Peyer's patch (tissue), 4 donors: ENCODE data around the gene PRKCA.

Source experiments
- POLR2A ChIP-seq, 2 donors: fragments of 450-650 bp; IDR thresholded peaks; one replicate each; pipeline ENCODE4 v1.5.1; 2017; ENCODE audit warnings: antibody characterized with exemption in 2 of 2, mild to moderate bottlenecking in 2 of 2, moderate library complexity in 2 of 2
- TF ChIP-seq, protein P1 (sequence below), 6 experiments: fragments of 450-650 bp in 4 of 6; fragments of 200-600 bp in 2 of 6; sonication (generic) in 1 of 6; IDR thresholded peaks; one replicate each; pipeline ENCODE4 v1.5.1; 2017 to 2019; ENCODE audit warnings: antibody characterized with exemption in 6 of 6, mild to moderate bottlenecking in 3 of 6, moderate library complexity in 1 of 6

DNA sequence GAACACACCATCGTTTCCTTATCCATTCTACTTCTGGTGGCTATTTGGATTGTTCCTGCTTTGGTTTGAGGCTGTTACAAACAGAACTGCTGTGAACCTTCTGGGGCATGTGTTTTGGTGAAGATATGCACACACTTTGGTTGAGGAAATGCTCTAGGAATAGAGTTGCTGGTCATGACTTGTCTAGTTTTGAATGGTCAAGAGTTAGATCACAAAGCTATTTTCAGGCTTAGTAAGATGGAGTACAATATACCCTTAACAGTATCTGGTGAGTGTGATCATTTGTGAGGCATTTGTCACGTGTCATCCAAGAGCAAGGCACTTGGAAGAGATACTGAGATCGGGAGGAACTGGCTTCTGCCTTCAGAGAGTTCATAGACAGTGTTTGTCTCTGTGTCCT lies 485.5 kb downstream of the PRKCA start:
- TF ChIP-seq, protein P1, sequence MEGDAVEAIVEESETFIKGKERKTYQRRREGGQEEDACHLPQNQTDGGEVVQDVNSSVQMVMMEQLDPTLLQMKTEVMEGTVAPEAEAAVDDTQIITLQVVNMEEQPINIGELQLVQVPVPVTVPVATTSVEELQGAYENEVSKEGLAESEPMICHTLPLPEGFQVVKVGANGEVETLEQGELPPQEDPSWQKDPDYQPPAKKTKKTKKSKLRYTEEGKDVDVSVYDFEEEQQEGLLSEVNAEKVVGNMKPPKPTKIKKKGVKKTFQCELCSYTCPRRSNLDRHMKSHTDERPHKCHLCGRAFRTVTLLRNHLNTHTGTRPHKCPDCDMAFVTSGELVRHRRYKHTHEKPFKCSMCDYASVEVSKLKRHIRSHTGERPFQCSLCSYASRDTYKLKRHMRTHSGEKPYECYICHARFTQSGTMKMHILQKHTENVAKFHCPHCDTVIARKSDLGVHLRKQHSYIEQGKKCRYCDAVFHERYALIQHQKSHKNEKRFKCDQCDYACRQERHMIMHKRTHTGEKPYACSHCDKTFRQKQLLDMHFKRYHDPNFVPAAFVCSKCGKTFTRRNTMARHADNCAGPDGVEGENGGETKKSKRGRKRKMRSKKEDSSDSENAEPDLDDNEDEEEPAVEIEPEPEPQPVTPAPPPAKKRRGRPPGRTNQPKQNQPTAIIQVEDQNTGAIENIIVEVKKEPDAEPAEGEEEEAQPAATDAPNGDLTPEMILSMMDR (IDR thresholded peaks at IDR 0.05), result no peak
- no peak for TF ChIP-seq POLR2A (IDR thresholded peaks at IDR 0.05)
